NB4 (cell line): ENCODE measurements around the gene GRIN2D.

ENCODE experiments used
- CTCF ChIP-seq: IDR thresholded peaks from one replicate; pipeline ENCODE4 v1.5.1; 2012; ENCODE audit warnings: low read depth, low read length
- MAX ChIP-seq: IDR thresholded peaks from 2 replicates; pipeline ENCODE4 v1.6.1; 2011; ENCODE audit warnings: low read depth, low read length
- MYC ChIP-seq: IDR thresholded peaks from 2 replicates; pipeline ENCODE4 v1.6.1; 2011; ENCODE audit warnings: low read depth, low read length
- POLR2A ChIP-seq: IDR thresholded peaks from 2 replicates; pipeline ENCODE4 v1.6.1; 2011; ENCODE audit warnings: mild to moderate bottlenecking; ENCODE audit not compliant: insufficient read length; ENCODE audit errors: extremely low read depth

DNA sequence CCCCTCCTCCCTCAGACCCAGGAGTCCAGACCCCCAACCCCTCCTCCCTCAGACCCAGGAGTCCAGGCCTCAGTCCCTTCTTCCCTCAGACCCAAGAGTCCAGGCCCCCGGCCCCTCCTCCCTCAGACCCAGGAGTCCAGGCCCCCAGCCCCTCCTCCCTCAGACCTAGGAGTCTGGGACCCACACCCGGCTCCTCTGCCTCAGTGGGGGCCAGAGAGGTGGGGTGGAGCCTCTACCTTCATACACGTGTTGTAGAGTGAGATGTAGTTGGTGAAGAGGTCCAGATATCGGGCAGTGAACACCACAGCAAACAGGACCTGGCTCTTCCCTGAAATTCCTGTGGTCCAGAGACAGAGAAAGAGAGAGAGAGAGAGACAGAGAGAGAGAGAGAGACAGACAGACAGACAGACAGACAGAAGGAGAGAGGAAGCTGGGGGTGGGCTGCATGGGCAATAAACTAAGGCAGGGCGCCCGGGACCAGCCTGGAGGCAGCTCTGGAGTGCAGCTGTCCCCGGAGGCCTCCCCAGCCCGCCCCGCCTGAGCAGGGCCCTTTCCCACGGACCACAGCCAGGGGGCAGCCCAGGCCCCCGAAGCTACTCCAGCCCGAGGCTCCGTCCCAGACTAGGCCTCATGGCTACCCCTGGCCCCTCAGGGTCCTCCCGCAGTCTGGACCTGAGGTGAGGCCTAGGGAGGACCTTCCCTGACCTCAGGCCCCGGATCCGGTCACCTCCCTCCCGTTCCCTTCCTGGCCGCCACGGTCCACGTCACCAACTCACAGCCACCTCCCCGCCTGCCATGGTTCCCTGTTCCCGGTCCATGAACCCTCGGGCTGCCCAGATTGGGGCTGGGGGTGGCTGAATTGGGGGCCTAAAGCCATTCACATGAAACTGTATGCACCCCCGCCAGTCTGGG is 3.0 kb upstream of the GRIN2D start:
- TF ChIP-seq CTCF = peak; percentile 90
- no peak for TF ChIP-seq POLR2A
- TF ChIP-seq MYC = no peak
- TF ChIP-seq MAX = no peak
